NCI-H1436 treated with DMSO at 0.1 percent for 48 hours (cell line): Measurements from ENCODE around the gene WDR43.
A peak's percentile ranks its signal among the peaks of the same experiment; 100 is the strongest.

ENCODE experiments used
- DNase-seq: peaks from one replicate; lab custom pipeline; 2025; lab: John Stamatoyannopoulos, UW

Gene WDR43

GRCh38 chr2:28894470-28895188 is at the start of gene WDR43:
Gene WDR43 (plus strand): TSS chr2:28894667. CDS start chr2:28894699, 32 bp downstream.
- DNase-seq = peak; percentile 93

GRCh38 chr2:28855193-28855592 is 39.3 kb upstream of the WDR43 start:
- DNase-seq = no peak

GRCh38 chr2:28855977-28856376 is 38.5 kb upstream of the WDR43 start:
- no peak for DNase-seq

- DNase-seq = no peak
These were observed 25.9 kb upstream of the WDR43 start for GRCh38 chr2:28868611-28869010.

- no peak for DNase-seq
These were observed 24.8 kb upstream of the WDR43 start for GRCh38 chr2:28869494-28870145.

GRCh38 chr2:28870146-28870891 is 24.1 kb upstream of the WDR43 start, which contains the start of gene TRMT61B:
Gene TRMT61B (minus strand): TSS chr2:28870309. CDS start chr2:28870277, 32 bp downstream.
- peak; percentile 48 for DNase-seq

GRCh38 chr2:28871620-28872019 is 22.8 kb upstream of the WDR43 start:
- no peak for DNase-seq

GRCh38 chr2:28880193-28880592 is 14.3 kb upstream of the WDR43 start:
- DNase-seq = no peak

- no peak for DNase-seq
These were observed 979 bp upstream of the WDR43 start for GRCh38 chr2:28893488-28893887.

- DNase-seq = no peak
These were observed 874 bp downstream of the WDR43 start for GRCh38 chr2:28895189-28895893.

- DNase-seq = no peak
These were observed 2.4 kb downstream of the WDR43 start for GRCh38 chr2:28896906-28897305.

- DNase-seq = no peak
These were observed 3.6 kb downstream of the WDR43 start for GRCh38 chr2:28898048-28898447.

- no peak for DNase-seq
These were observed 6.7 kb downstream of the WDR43 start for GRCh38 chr2:28901202-28901601.

GRCh38 chr2:28901841-28902240 is 7.4 kb downstream of the WDR43 start:
- DNase-seq = no peak

GRCh38 chr2:28902584-28902983 is 8.1 kb downstream of the WDR43 start:
- DNase-seq = no peak

- no peak for DNase-seq
These were observed 9.8 kb downstream of the WDR43 start for GRCh38 chr2:28904295-28904694.

- DNase-seq = no peak
These were observed 10.5 kb downstream of the WDR43 start for GRCh38 chr2:28904802-28905457.

- DNase-seq = no peak
These were observed 11.1 kb downstream of the WDR43 start for GRCh38 chr2:28905533-28905932.

- DNase-seq = no peak
These were observed 11.9 kb downstream of the WDR43 start for GRCh38 chr2:28906376-28906775.

- no peak for DNase-seq
These were observed 12.4 kb downstream of the WDR43 start for GRCh38 chr2:28906821-28907220.

GRCh38 chr2:28908172-28908571 is 13.7 kb downstream of the WDR43 start:
- DNase-seq = no peak
